ENCODE data around the gene RSPH3.

GRCh38 chr6:158947284-158947683 lies 52.7 kb downstream of the RSPH3 start:
- TF ChIP-seq EZH2 (IDR thresholded peaks at IDR 0.05; ENCODE audit: borderline replicate concordance, insufficient read depth, low read length, poor library complexity, severe bottlenecking) = no peak
- TF ChIP-seq CTCF (IDR thresholded peaks at IDR 0.05; ENCODE audit: poor library complexity, severe bottlenecking) = no peak
- TF ChIP-seq POLR2AphosphoS5 (IDR thresholded peaks at IDR 0.05) = no peak
- TF ChIP-seq SMC3 (conservative IDR thresholded peaks at IDR 0.05; ENCODE audit: poor library complexity) = no peak
- no peak for TF ChIP-seq REST (IDR thresholded peaks at IDR 0.05; ENCODE audit: borderline replicate concordance)
- TF ChIP-seq EP300 (conservative IDR thresholded peaks at IDR 0.05; ENCODE audit: poor library complexity, severe bottlenecking) = no peak
- TF ChIP-seq TAF1 (IDR thresholded peaks at IDR 0.05; ENCODE audit: low read depth) = no peak

All from neural cell (in vitro differentiated cells).